ENCODE data around the gene THEM5. TPM values are rescaled to one million over a fixed set of nuclear protein-coding genes. Genes with fewer than 3 reads are reported as not detected.

THEM5 gene
- total and polyA plus RNA-seq, 10 donors = 0.47 TPM; not detected in 9

DNA sequence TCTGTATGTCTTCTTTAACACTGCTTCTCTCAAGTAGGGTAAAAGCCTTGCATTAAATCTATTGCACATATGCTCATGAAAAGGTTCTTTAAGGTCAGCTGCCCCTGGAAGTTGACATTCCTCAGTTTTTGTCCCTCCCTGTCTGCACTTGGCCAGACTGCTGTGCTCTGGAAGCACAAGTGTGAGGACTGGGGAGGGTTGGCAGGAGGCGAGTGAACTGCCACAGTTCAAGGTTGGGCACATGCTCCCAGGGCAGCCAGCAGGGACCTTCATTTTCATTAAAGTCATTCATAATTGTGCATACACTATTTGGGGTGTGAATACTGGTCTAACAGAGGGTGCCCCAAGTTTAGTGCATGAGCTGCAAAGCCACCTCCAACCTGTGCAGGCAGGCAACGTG is 10.9 kb upstream of the THEM5 start:
- no peaks in the 10 kb centered on the region for H3K36me3 ChIP-seq
- intact Hi-C loops (cut with DNase I; ENCODE audit: low total_unique reads) = no loop called here
- H3K4me1 ChIP-seq = peaks cover 0 to 7% (median 0%) of the 10 kb centered on the region in 6 donors
- no peak overlapping the region for H3K27ac ChIP-seq
- WGBS, 5 donors = 38 to 57% (median 39%) methylated on average over 2 of the region's 2 CpGs
- no peak for TF ChIP-seq POLR2AphosphoS5 (IDR thresholded peaks at IDR 0.05)
- TF ChIP-seq POLR2A (IDR thresholded peaks at IDR 0.05) = no peak
- TF ChIP-seq, protein P1, sequence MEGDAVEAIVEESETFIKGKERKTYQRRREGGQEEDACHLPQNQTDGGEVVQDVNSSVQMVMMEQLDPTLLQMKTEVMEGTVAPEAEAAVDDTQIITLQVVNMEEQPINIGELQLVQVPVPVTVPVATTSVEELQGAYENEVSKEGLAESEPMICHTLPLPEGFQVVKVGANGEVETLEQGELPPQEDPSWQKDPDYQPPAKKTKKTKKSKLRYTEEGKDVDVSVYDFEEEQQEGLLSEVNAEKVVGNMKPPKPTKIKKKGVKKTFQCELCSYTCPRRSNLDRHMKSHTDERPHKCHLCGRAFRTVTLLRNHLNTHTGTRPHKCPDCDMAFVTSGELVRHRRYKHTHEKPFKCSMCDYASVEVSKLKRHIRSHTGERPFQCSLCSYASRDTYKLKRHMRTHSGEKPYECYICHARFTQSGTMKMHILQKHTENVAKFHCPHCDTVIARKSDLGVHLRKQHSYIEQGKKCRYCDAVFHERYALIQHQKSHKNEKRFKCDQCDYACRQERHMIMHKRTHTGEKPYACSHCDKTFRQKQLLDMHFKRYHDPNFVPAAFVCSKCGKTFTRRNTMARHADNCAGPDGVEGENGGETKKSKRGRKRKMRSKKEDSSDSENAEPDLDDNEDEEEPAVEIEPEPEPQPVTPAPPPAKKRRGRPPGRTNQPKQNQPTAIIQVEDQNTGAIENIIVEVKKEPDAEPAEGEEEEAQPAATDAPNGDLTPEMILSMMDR (IDR thresholded peaks at IDR 0.05 in 8 of 11, conservative IDR thresholded peaks at IDR 0.05 in 3 of 11) = no peak
- no peak overlapping the region for H3K4me3 ChIP-seq
- DNase-seq = no peak
- peaks cover 0 to 5% (median 0%) of the 10 kb centered on the region in 7 donors for H3K27me3 ChIP-seq (replicated peaks in 1 of 7)
- no peaks in the 10 kb centered on the region for H3K9me3 ChIP-seq

DNA sequence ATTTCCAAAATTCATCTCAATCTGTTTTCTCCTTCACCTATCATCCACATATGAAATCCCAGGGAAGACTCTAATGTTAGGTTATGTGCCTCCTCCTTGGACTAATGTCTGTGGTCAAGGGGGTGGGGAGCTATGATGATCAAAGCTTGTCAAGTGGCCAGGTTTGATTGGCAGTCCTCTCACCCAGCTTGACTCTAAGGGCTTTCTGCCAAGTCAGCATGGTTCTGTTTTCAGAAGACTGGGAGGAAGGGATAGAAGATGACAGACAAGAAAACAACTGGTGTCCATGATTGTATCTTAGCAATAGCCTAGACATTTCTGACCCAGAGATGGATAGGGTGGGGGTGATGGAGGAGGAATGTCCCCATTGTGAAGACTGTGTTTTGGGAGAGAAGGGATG is 9.1 kb upstream of the THEM5 start:
- no peak for DNase-seq
- Histone ChIP-seq H3K4me1 (no peaks in the 10 kb centered on the region), H3K4me3 (no peak overlapping the region), H3K27me3 (replicated peaks in 1 of 7) (no peaks in the 10 kb centered on the region), H3K27ac (no peak overlapping the region), H3K9me3 (no peaks in the 10 kb centered on the region), H3K36me3 (no peaks in the 10 kb centered on the region)
- intact Hi-C loops (cut with DNase I; ENCODE audit: low total_unique reads) = no loop called here
- TF ChIP-seq POLR2AphosphoS5 (IDR thresholded peaks at IDR 0.05) (no peak), POLR2A (IDR thresholded peaks at IDR 0.05) (no peak)
- TF ChIP-seq, protein P1 (IDR thresholded peaks at IDR 0.05 in 8 of 11, conservative IDR thresholded peaks at IDR 0.05 in 3 of 11) = no peak

DNA sequence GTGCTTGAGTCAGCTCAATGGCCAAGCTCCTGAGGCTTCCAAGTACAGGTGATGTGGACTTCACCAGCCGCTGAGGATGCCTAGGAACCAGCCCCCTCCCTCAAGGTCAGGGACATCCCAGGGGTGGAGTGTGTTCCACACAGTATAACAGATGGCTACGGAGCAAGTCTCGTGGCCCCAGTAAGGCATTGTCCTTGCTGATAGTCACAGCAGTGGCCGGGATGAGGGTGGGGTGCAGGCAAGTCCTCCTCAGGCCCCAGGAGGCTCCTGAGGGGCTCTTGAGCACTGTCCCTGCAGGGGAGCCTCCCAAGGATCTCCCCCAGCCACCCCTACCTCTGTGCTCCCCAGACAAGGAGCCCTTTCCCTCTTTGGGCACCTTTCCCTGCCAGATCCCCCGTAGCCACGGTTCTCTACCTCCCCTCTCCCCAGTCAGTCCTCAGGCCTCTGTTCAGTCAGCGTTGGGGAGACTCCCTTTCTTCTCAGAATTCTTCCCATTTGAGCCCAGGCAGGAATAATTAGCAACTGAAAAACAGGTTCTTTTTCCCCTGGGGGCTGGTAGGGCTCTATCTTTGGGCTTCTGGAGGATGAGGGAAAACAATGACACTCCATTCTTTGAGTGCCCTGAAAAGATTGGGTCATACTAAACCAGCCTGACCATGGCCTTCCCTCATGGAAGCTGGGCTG is 7.1 kb upstream of the THEM5 start:
- H3K27ac ChIP-seq = no peak overlapping the region
- H3K9me3 ChIP-seq = no peaks in the 10 kb centered on the region
- intact Hi-C loops (cut with DNase I; ENCODE audit: low total_unique reads) = no loop called here
- no peaks in the 10 kb centered on the region for H3K36me3 ChIP-seq
- no peak for DNase-seq
- TF ChIP-seq POLR2AphosphoS5 (IDR thresholded peaks at IDR 0.05) (no peak), POLR2A (IDR thresholded peaks at IDR 0.05) (no peak)
- TF ChIP-seq, protein P1 (IDR thresholded peaks at IDR 0.05 in 8 of 11, conservative IDR thresholded peaks at IDR 0.05 in 3 of 11) = no peak
- 74 to 95% (median 83%) methylated on average over 6 to 7 of the region's 7 CpGs for WGBS, 5 donors
- no peak overlapping the region for H3K4me3 ChIP-seq
- no peaks in the 10 kb centered on the region for H3K27me3 ChIP-seq (replicated peaks in 1 of 7)
- no peaks in the 10 kb centered on the region for H3K4me1 ChIP-seq

DNA sequence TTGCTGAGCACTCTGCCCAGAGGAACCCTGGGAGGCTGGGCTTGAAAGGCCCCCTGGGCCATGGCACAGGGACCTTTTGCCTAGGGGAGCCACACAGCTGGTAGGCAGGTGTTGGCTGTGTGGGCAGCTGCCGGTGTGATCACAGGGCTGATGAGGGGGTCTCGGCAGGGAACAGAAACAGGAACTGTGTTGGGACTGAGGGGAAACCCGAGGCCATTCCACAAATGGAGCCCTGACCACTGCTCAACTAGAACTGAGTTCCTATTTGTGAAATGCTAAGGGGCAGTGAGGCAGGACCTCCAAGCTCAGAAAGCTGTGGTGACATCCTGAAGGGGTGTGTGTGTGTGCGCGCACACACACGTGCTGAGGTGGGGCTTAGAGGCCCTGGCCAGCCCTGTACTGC is 6.4 kb upstream of the THEM5 start:
- no peaks in the 10 kb centered on the region for H3K4me1 ChIP-seq
- intact Hi-C loops (cut with DNase I; ENCODE audit: low total_unique reads) = no loop called here
- DNase-seq = no peak
- no peaks in the 10 kb centered on the region for H3K9me3 ChIP-seq
- H3K4me3 ChIP-seq = no peak overlapping the region
- 56 to 60% (median 58%) methylated on average over 4 to 6 of the region's 6 CpGs for WGBS, 5 donors
- H3K27ac ChIP-seq = no peak overlapping the region
- TF ChIP-seq POLR2AphosphoS5 (IDR thresholded peaks at IDR 0.05) = no peak
- H3K27me3 ChIP-seq (replicated peaks in 1 of 7) = no peaks in the 10 kb centered on the region
- H3K36me3 ChIP-seq = no peaks in the 10 kb centered on the region

Measured in spleen (tissue), 11 donors.